Endothelial cell of umbilical vein (primary cell): ENCODE data around the gene SF3B5. TPM values are rescaled to one million over a fixed set of nuclear protein-coding genes. Genes with fewer than 3 reads are reported as not detected.

Experiments used
- BruUV-seq: library from RNA; stranded (reverse); fragments of 400-500 nt; replicated peaks from 2 replicates; lab custom pipeline; 2021; lab: Mats Ljungman, UMichigan
- CTCF ChIA-PET: fragments of 300-600, 350-600 bp; sonication (Branson Sonifier 250); formaldehyde crosslinking; loops from one replicate; lab custom pipeline; 2021; ENCODE audit warnings: antibody characterized with exemption, inconsistent platforms; lab: Charles Lee
- POLR2A ChIA-PET: fragments of 300-600, 350-600 bp; sonication (Branson Sonifier 250); formaldehyde crosslinking; loops from one replicate; lab custom pipeline; 2021; ENCODE audit warnings: antibody characterized with exemption, inconsistent platforms; lab: Charles Lee
- DNase-seq: peaks from one replicate; pipeline ENCODE4 v3.0.0-alpha.2; 2011; ENCODE audit warnings: low read depth, low spot score
- FAIRE-seq: peaks from 2 replicates; lab custom pipeline; 2011; peaks lifted over from hg19 to GRCh38; lab: Jason Lieb, UNC
- H2AFZ ChIP-seq: 2 replicates; pipeline ENCODE4 v1.6.0; 2012; ENCODE audit warnings: low read depth, low read length, control low read depth, inconsistent platforms
- H3K27ac ChIP-seq: 2 replicates; pipeline ENCODE4 v1.5.1; 2011; ENCODE audit warnings: low read depth, mild to moderate bottlenecking, control low read depth, low read length, moderate library complexity; ENCODE audit not compliant: insufficient read depth
- H3K27me3 ChIP-seq, 2 experiments: 2 replicates each; pipeline versions ENCODE4 v1.6.0 to v1.6.1; 2011; ENCODE audit warnings: low read length in 2 of 2, mixed read lengths in 1 of 2; ENCODE audit not compliant: control insufficient read depth in 2 of 2, insufficient read depth in 2 of 2
- H3K36me3 ChIP-seq, 2 experiments: 2 replicates in 1 of 2; 3 replicates in 1 of 2; pipeline ENCODE4 v1.5.1; 2011; ENCODE audit warnings: low read length in 2 of 2, mild to moderate bottlenecking in 1 of 2, moderate library complexity in 1 of 2; ENCODE audit not compliant: control insufficient read depth in 2 of 2, insufficient read depth in 2 of 2; ENCODE audit errors: extremely low read depth in 1 of 2
- H3K4me1 ChIP-seq: 3 replicates; pipeline ENCODE4 v1.5.1; 2011; ENCODE audit warnings: mild to moderate bottlenecking, low read length; ENCODE audit not compliant: control insufficient read depth, insufficient read depth; ENCODE audit errors: extremely low read depth
- H3K4me2 ChIP-seq: 2 replicates; pipeline ENCODE4 v1.6.1; 2011; ENCODE audit warnings: low read length, control low read depth, mixed read lengths; ENCODE audit not compliant: insufficient read depth
- H3K4me3 ChIP-seq, 3 experiments: fragments of 200-600 bp in 1 of 3; sonication (generic), shearing (Covaris generic) in 1 of 3; replicated peaks in 1 of 3; 2 replicates each; pipeline ENCODE4 v1.5.1; 2011 to 2016; ENCODE audit warnings: control low read depth in 3 of 3, low read length in 3 of 3, mild to moderate bottlenecking in 2 of 3, inconsistent platforms in 1 of 3, low read depth in 1 of 3, moderate library complexity in 1 of 3; ENCODE audit not compliant: insufficient read depth in 1 of 3
- H3K79me2 ChIP-seq: 2 replicates; pipeline ENCODE4 v1.6.0; 2012; ENCODE audit warnings: low read length, inconsistent platforms; ENCODE audit not compliant: control insufficient read depth, insufficient read depth
- H3K9ac ChIP-seq: replicated peaks from 2 replicates; pipeline ENCODE3; 2011; ENCODE audit warnings: low read length, control low read depth; ENCODE audit not compliant: insufficient read depth; ENCODE audit errors: extremely low read depth
- H3K9me1 ChIP-seq: replicated peaks from 3 replicates; pipeline ENCODE4 v1.6.0; 2011; ENCODE audit warnings: mild to moderate bottlenecking, low read length; ENCODE audit not compliant: control insufficient read depth, insufficient read depth; ENCODE audit errors: extremely low read depth
- H3K9me3 ChIP-seq: replicated peaks from 2 replicates; pipeline ENCODE4 v1.5.1; 2012; ENCODE audit warnings: low read length, inconsistent platforms; ENCODE audit not compliant: control insufficient read depth, insufficient read depth
- H4K20me1 ChIP-seq: replicated peaks from 2 replicates; pipeline ENCODE3; 2011; ENCODE audit warnings: mild to moderate bottlenecking, low read length; ENCODE audit not compliant: control insufficient read depth, insufficient read depth; ENCODE audit errors: extremely low read depth
- EZH2 ChIP-seq: IDR thresholded peaks from 2 replicates; pipeline ENCODE4 v1.6.1; 2012; ENCODE audit warnings: borderline replicate concordance, low read depth, mild to moderate bottlenecking, moderate library complexity, low read length, inconsistent platforms; ENCODE audit not compliant: severe bottlenecking
- FOS ChIP-seq: IDR thresholded peaks from 2 replicates; pipeline ENCODE4 v1.6.1; 2011; ENCODE audit warnings: mild to moderate bottlenecking, low read length, moderate library complexity, borderline replicate concordance; ENCODE audit not compliant: insufficient read depth
- GATA2 ChIP-seq: IDR thresholded peaks from 2 replicates; pipeline ENCODE4 v1.7.0; 2011; ENCODE audit warnings: low read depth, mild to moderate bottlenecking, moderate library complexity, mixed read lengths, low read length; ENCODE audit not compliant: insufficient read length, insufficient read depth
- JUN ChIP-seq: IDR thresholded peaks from 2 replicates; pipeline ENCODE4 v1.6.1; 2011; ENCODE audit warnings: borderline replicate concordance, low read depth; ENCODE audit not compliant: insufficient read length, insufficient read depth
- MYC ChIP-seq: IDR thresholded peaks from one replicate; pipeline ENCODE4 v1.6.1; 2011; ENCODE audit warnings: mild to moderate bottlenecking, low read depth, low read length
- POLR2A ChIP-seq: IDR thresholded peaks from 2 replicates; pipeline ENCODE4 v1.6.1; 2012; ENCODE audit warnings: low read depth, mild to moderate bottlenecking, control low read depth, low read length
- POLR2AphosphoS5 ChIP-seq: IDR thresholded peaks from 2 replicates; pipeline ENCODE4 v1.6.1; 2012; ENCODE audit warnings: low read depth, mild to moderate bottlenecking, control low read depth, low read length, moderate library complexity; ENCODE audit not compliant: insufficient read depth
- dilution Hi-C: fragments of 300-500 bp; cut with MboI; formaldehyde crosslinking; loops from one replicate; pipeline ENCODE4 v1.15.0; 2019; ENCODE audit warnings: low sequenced_read_pairs; ENCODE audit not compliant: extremely low pct_ligation_motif_present
- intact Hi-C: fragments of 100-400 bp; cut with micrococcal nuclease; formaldehyde crosslinking; loops from one replicate; pipeline ENCODE4 v1.10.0; 2022
- polyA plus RNA-seq, 4 experiments: library from polyadenylated mRNA; depleted of rRNA in 3 of 4; stranded (reverse) in 3 of 4; unstranded in 1 of 4; fragments of >200 nt; gene quantifications; 2 replicates each; pipeline versions ENCODE4 v1.2.1 to v1.2.3, GENCODE V29; 2011 to 2012; ENCODE audit warnings: missing spikeins in 1 of 4
- total RNA-seq: library from RNA; stranded (reverse); gene quantifications from 2 replicates; pipeline ENCODE4 v1.2.3, GENCODE V29; 2021
- TF ChIP-seq, protein P1 (sequence below), 2 donors: IDR thresholded peaks; 1 replicate in 1 of 2; 2 replicates in 1 of 2; pipeline ENCODE4 v1.5.1; 2011; ENCODE audit warnings: low read length in 2 of 2, mild to moderate bottlenecking in 2 of 2, moderate library complexity in 2 of 2, control low read depth in 1 of 2, inconsistent platforms in 1 of 2, low read depth in 1 of 2; ENCODE audit not compliant: insufficient read depth in 1 of 2; ENCODE audit errors: extremely low read depth in 1 of 2
- TF ChIP-seq, protein P2 (sequence below): IDR thresholded peaks from 2 replicates; pipeline ENCODE4 v1.6.1; 2011; ENCODE audit not compliant: insufficient read depth, insufficient read length

The SF3B5 gene
- total and polyA plus RNA-seq, 2 donors (not counting 3 experiments of a cell fraction or from before 2014, with no cell fraction given) = 185 to 540 TPM

DNA sequence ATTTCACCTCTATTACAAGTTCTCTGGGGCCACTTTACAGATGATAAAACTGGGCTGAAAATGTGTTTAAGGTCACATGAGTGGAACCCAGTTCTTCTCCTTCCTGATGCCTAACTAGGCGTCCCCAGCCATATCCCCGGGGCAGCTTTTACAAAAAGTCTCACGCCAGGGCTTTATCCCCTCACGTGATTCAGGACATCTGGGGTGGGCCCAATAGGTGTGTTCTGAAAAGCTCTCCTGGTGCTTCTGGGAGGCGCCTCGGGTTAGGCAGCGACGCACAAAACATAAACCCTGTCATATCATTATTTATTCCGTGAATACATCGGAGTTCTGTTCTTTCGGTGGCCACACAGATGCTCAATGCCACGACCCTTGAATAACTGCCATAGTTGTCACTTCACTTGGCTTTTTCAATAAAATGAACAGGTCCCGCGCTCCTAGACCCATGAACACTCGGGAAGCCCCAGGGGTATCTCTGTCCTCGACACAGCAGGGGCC, 32.1 kb downstream of the SF3B5 start:
- H4K20me1 ChIP-seq = no peaks in the 10 kb centered on the region
- peak overlapping the region; percentile 23 to 52 (median 51) for H3K4me3 ChIP-seq
- dilution Hi-C loops (no loop called here), intact Hi-C loops (no loop called here)
- peaks cover 3% of the 10 kb centered on the region for H3K4me1 ChIP-seq
- TF ChIP-seq JUN (no peak), POLR2A (no peak), EZH2 (peak; percentile 43)
- TF ChIP-seq, protein P1, sequence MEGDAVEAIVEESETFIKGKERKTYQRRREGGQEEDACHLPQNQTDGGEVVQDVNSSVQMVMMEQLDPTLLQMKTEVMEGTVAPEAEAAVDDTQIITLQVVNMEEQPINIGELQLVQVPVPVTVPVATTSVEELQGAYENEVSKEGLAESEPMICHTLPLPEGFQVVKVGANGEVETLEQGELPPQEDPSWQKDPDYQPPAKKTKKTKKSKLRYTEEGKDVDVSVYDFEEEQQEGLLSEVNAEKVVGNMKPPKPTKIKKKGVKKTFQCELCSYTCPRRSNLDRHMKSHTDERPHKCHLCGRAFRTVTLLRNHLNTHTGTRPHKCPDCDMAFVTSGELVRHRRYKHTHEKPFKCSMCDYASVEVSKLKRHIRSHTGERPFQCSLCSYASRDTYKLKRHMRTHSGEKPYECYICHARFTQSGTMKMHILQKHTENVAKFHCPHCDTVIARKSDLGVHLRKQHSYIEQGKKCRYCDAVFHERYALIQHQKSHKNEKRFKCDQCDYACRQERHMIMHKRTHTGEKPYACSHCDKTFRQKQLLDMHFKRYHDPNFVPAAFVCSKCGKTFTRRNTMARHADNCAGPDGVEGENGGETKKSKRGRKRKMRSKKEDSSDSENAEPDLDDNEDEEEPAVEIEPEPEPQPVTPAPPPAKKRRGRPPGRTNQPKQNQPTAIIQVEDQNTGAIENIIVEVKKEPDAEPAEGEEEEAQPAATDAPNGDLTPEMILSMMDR (IDR thresholded peaks at IDR 0.05; ENCODE audit: extremely low read depth in 1 of 2, insufficient read depth in 1 of 2, low read depth in 1 of 2, low read length in 2 of 2) = no peak
- H3K9ac ChIP-seq = no peak overlapping the region
- ChIA-PET CTCF (interaction anchor here (1.0 kb wide), 2 partner anchors 153 to 488 kb away, joined by 3 read pairs; no protein-coding TSS in a partner anchor), POLR2A (no interaction called here)
- H3K9me1 ChIP-seq = no peaks in the 10 kb centered on the region
- no peak overlapping the region for H3K27ac ChIP-seq
- H3K4me2 ChIP-seq = peak overlapping the region; percentile 78
- H3K36me3 ChIP-seq = no peaks in the 10 kb centered on the region
- no peaks in the 10 kb centered on the region for H3K9me3 ChIP-seq
- peaks cover 36 to 60% of the 10 kb centered on the region in 2 experiments for H3K27me3 ChIP-seq
- BruUV-seq = no TSS peak
- H3K79me2 ChIP-seq = no peaks in the 10 kb centered on the region
- peak overlapping the region; percentile 81 for H2AFZ ChIP-seq
- DNase-seq = no peak
- FAIRE-seq = no peak

DNA sequence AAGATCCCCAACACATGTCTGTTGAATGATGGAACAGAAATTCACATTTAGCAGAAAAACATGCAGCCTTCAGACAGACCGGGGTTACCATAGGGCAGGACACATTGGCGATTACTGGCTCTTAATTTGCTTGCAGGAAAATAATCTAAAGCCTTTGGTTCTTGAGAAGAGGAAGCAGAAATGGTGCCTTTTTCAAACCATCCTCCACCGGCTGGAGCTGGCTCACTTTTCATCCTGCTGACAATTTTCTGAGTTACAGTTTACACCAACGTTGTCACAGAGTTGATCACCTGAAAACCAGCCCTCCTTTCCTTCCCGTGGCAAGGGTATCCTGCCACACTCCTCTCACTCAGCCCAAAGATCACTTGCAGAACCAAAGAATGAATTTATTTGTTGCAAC, 32.6 kb downstream of the SF3B5 start:
- FAIRE-seq = no peak
- ChIA-PET CTCF (interaction anchor here (0.8 kb wide), 1 partner anchor 488 kb away, joined by 3 read pairs; no protein-coding TSS in a partner anchor), POLR2A (no interaction called here)
- no peak overlapping the region for H3K27ac ChIP-seq
- no TSS peak for BruUV-seq
- H3K4me2 ChIP-seq = no peak overlapping the region
- dilution Hi-C loops = no loop called here
- TF ChIP-seq EZH2 (no peak), GATA2 (no peak), FOS (no peak), POLR2A (no peak), JUN (no peak), POLR2AphosphoS5 (no peak), MYC (no peak)
- TF ChIP-seq, protein P2, sequence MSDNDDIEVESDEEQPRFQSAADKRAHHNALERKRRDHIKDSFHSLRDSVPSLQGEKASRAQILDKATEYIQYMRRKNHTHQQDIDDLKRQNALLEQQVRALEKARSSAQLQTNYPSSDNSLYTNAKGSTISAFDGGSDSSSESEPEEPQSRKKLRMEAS = no peak
- TF ChIP-seq, protein P1 (IDR thresholded peaks at IDR 0.05; ENCODE audit: extremely low read depth in 1 of 2, insufficient read depth in 1 of 2, low read depth in 1 of 2, low read length in 2 of 2) = no peak
- H3K79me2 ChIP-seq = no peaks in the 10 kb centered on the region
- no peaks in the 10 kb centered on the region for H4K20me1 ChIP-seq
- H3K4me1 ChIP-seq = peaks cover 3% of the 10 kb centered on the region
- H3K27me3 ChIP-seq = peaks cover 34 to 60% of the 10 kb centered on the region in 2 experiments
- intact Hi-C loops = no loop called here
- H3K4me3 ChIP-seq = no peak overlapping the region
- no peak for DNase-seq
- H3K9me1 ChIP-seq = no peaks in the 10 kb centered on the region
- no peak overlapping the region for H2AFZ ChIP-seq
- no peaks in the 10 kb centered on the region for H3K36me3 ChIP-seq
- H3K9ac ChIP-seq = no peak overlapping the region
- H3K9me3 ChIP-seq = no peaks in the 10 kb centered on the region
